Omental fat pad (tissue), 4 donors: ENCODE results near the gene FIBP. TPM values are rescaled to one million over a fixed set of nuclear protein-coding genes. Genes with fewer than 3 reads are reported as not detected.
A peak's percentile ranks its signal among the peaks of the same experiment; 100 is the strongest.

ENCODE experiments used
- ATAC-seq: fragments of 150-250 bp; one replicate; pipeline ENCODE4 v1.9.1; 2016; ENCODE audit warnings: mild to moderate bottlenecking, moderate library complexity; ENCODE audit not compliant: low FRiP score
- DNase-seq: peaks from one replicate; pipeline ENCODE4 v3.0.0-alpha.2; 2019; ENCODE audit warnings: low spot score
- CTCF ChIP-seq, 3 donors: fragments of 450-650 bp; IDR thresholded peaks; one replicate each; pipeline ENCODE4 v1.5.1; 2016 to 2017; ENCODE audit warnings: antibody characterized with exemption in 3 of 3, mild to moderate bottlenecking in 3 of 3, moderate library complexity in 2 of 3
- total RNA-seq, 4 donors: library from RNA; depleted of rRNA; stranded (reverse); fragments of >200 nt; gene quantifications; one replicate each; pipeline ENCODE4 v1.1.0, GENCODE V29; 2016

The FIBP gene
- total RNA-seq, 4 donors from 2014 or later = 48.8 to 66.4 (median 54.6) TPM

GRCh38 chr11:65861533-65862183 lies 26.6 kb downstream of the FIBP start:
- DNase-seq (no peak), ATAC-seq (no peak)
- TF ChIP-seq CTCF (IDR thresholded peaks at IDR 0.05) = no peak

DNA sequence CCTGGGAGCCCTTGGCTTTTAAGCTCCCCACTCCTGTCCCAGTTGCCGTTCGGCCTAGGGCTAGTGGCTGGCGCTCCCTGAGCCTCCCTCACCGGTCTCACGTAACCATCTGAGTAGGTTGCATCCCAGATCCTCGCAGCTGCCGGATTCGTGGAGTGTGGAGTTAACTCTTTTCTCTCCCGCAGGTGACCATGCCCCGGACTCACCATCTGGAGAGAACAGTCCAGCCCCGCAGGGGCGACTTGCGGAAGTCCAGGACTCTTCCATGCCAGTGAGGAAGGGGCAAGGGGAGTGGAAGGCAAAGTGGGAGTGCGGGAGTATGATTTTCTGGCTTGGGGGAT lies 27.1 kb downstream of the FIBP start:
- DNase-seq = no peak
- ATAC-seq = no peak
- TF ChIP-seq CTCF (IDR thresholded peaks at IDR 0.05) = no peak

DNA sequence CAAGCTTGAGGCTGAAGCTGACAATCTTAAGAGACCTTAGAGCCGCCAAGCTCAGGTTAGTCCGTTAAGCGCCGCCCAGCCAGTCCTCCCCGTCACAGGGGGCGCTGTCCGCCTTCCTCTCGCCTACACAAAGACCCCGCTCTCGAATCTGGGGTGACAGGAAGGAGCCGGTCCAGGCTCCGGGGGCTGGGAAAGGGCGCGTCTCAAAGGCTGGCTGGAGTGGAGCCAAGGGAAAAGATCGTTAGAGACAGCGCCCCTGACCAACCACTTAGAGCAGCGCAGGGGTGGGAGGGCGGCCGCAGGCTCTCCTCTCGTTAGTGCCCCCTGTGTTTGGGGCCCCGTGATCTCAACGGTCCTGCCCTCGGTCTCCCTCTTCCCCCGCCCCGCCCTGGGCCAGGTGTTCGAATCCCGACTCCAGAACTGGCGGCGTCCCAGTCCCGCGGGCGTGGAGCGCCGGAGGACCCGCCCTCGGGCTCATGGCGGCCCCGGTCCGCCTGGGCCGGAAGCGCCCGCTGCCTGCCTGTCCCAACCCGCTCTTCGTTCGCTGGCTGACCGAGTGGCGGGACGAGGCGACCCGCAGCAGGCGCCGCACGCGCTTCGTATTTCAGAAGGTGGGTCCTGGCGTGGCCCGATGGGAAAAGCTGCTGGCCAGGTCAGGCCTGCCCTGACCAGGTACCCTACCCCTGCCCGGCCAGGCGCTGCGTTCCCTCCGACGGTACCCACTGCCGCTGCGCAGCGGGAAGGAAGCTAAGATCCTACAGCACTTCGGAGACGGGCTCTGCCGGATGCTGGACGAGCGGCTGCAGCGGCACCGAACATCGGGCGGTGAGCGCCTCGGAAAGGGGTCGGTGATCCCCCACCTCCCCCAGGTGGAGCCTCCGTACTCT lies 27.8 kb downstream of the FIBP start, which contains the start of gene MUS81:
MUS81 (plus strand) TSS at position 156 of the 887 bp plus-strand sequence; CDS start at position 477, 321 bp downstream.
- ATAC-seq = peak; percentile 57
- peak; percentile 98 for DNase-seq
- TF ChIP-seq CTCF (IDR thresholded peaks at IDR 0.05) = peak in 1 of 3 donors; percentile 82

DNA sequence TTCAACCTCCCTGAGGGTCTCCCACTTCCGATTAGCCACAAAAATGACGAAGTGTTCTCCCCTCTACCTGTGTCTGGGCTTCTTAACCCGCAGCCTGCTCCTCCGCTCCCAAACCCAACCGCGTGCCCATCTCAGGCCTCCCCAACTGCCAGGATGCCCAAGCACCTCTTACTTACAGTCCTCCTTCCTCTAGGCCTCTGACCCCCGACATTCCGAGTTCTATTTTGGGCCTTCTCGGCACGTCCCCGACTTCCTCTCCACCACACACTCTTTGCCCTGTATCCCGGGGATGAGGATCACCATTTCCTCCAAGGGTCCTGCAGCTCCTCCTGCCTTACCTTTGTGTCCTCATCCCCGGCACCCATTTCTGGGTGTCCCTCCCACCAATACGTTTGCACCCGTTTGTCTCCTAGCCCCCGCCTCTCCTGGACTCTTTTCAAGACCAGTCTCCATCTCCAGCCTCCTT lies 28.4 kb downstream of the FIBP start:
- TF ChIP-seq CTCF (IDR thresholded peaks at IDR 0.05) = no peak
- ATAC-seq (no peak), DNase-seq (no peak)

GRCh38 chr11:65859095-65859811 lies 29.0 kb downstream of the FIBP start:
- peak; percentile 63 for ATAC-seq
- peak; percentile 96 for DNase-seq
- no peak for TF ChIP-seq CTCF (IDR thresholded peaks at IDR 0.05)

DNA sequence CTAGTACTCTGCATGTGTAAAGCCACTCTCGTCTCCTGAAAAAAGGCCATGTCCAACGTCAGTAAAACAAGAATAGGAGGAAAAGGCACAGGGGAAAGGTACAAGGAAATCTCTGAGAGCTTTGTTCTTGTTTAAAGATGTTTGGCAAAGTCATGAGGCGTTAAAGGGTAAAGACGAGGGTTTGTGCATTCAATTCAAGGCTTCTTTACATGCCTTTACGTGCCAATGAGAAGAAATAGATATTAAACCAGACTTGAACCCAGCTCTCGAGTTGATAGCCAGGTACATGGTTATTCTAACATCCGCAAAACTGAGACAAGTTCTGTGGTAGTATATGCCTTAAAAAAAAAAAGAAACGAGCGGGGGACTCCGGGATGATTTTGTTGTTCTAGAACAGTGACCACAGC lies 29.6 kb downstream of the FIBP start:
- DNase-seq = no peak
- no peak for ATAC-seq
- no peak for TF ChIP-seq CTCF (IDR thresholded peaks at IDR 0.05)
